HCT116 (cell line): ENCODE measurements around the gene STARD3NL. TPM values are rescaled to one million over a fixed set of nuclear protein-coding genes. Genes with fewer than 3 reads are reported as not detected.

ENCODE experiments used
- ATAC-seq: fragments of 200-7000 bp; cut with Tn5 transposase; 2 replicates; pipeline ENCODE4 v1.9.1; 2020; ENCODE audit warnings: mild to moderate bottlenecking, moderate library complexity
- BruUV-seq: library from RNA; stranded (reverse); fragments of 400-500 nt; replicated peaks from 2 replicates; lab custom pipeline; 2021; lab: Mats Ljungman, UMichigan
- CTCF ChIA-PET: fragments of 300-600 bp; sonication (Branson Sonifier 250); formaldehyde crosslinking; loops from one replicate; lab custom pipeline; 2021; ENCODE audit warnings: antibody characterized with exemption; lab: Charles Lee
- POLR2A ChIA-PET: fragments of 300-600, 350-600 bp; sonication (Branson Sonifier 250); formaldehyde crosslinking; loops from one replicate; lab custom pipeline; 2021; ENCODE audit warnings: antibody characterized with exemption; lab: Charles Lee
- RAD21 ChIA-PET, 2 experiments: fragments of 300-600 bp; sonication (Branson Sonifier 250); formaldehyde crosslinking; loops; one replicate each; lab custom pipeline; 2023; ENCODE audit warnings: low total read pairs in 2 of 2; ENCODE audit not compliant: uncharacterized antibody in 2 of 2, unreplicated experiment in 2 of 2, low non-redundant PET in 1 of 2; lab: Charles Lee
- DNase-seq: peaks from one replicate; pipeline ENCODE4 v3.0.0-alpha.2; 2010; ENCODE audit warnings: low read depth, low spot score
- H2AFZ ChIP-seq: fragments of 200-600 bp; shearing (Covaris generic), sonication (generic); 2 replicates; pipeline ENCODE4 v1.6.1; 2017; ENCODE audit warnings: low read depth, mixed run types, mixed read lengths, antibody characterized with exemption, low read length; ENCODE audit not compliant: poor library complexity, severe bottlenecking
- H3K27ac ChIP-seq: 2 replicates; pipeline ENCODE4 v1.5.1; 2012; ENCODE audit warnings: low read depth, low read length
- H3K27me3 ChIP-seq: fragments of 200-600 bp; sonication (generic); 2 replicates; pipeline ENCODE4 v1.6.1; 2016; ENCODE audit warnings: mixed run types, low read length, mixed read lengths; ENCODE audit not compliant: insufficient read depth
- H3K36me3 ChIP-seq, 2 experiments: fragments of 200-500 bp in 1 of 2; fragments of 200-600 bp in 1 of 2; sonication (Bioruptor generic) in 1 of 2; sonication (generic) in 1 of 2; 2 replicates each; pipeline versions ENCODE4 v1.5.1 to v1.6.1; 2014 to 2016; ENCODE audit warnings: low read length in 2 of 2, inconsistent platforms in 1 of 2, mixed read lengths in 1 of 2, mixed run types in 1 of 2; ENCODE audit not compliant: insufficient read depth in 2 of 2, control insufficient read depth in 1 of 2
- H3K4me1 ChIP-seq, 2 experiments: fragments of 200-600 bp in 1 of 2; sonication (generic) in 1 of 2; 2 replicates each; pipeline versions ENCODE4 v1.5.1 to v1.6.1; 2012 to 2017; ENCODE audit warnings: low read length in 2 of 2, inconsistent platforms in 1 of 2, mild to moderate bottlenecking in 1 of 2, mixed read lengths in 1 of 2, mixed run types in 1 of 2, moderate library complexity in 1 of 2; ENCODE audit not compliant: insufficient read depth in 2 of 2, control insufficient read depth in 1 of 2
- H3K4me2 ChIP-seq: fragments of 200-600 bp; sonication (generic); 2 replicates; pipeline ENCODE4 v1.6.1; 2017; ENCODE audit warnings: mixed run types, low read length, mixed read lengths
- H3K4me3 ChIP-seq, 2 experiments: fragments of 200-600 bp in 1 of 2; sonication (generic) in 1 of 2; replicated peaks in 1 of 2; 2 replicates each; pipeline ENCODE4 v1.5.1; 2011 to 2016; ENCODE audit warnings: low read length in 2 of 2, control low read depth in 1 of 2, low read depth in 1 of 2, mild to moderate bottlenecking in 1 of 2, mixed read lengths in 1 of 2, mixed run types in 1 of 2
- H3K79me2 ChIP-seq: fragments of 200-600 bp; sonication (generic); 2 replicates; pipeline ENCODE4 v1.6.1; 2017; ENCODE audit warnings: mild to moderate bottlenecking, mixed run types, low read length, moderate library complexity, mixed read lengths; ENCODE audit not compliant: insufficient read depth
- H3K9ac ChIP-seq: fragments of 200-600 bp; sonication (generic); 2 replicates; pipeline ENCODE4 v1.6.1; 2016; ENCODE audit warnings: low read length, mixed read lengths
- H3K9me2 ChIP-seq: fragments of 200-600 bp; sonication (generic), shearing (Covaris generic); 2 replicates; pipeline ENCODE4 v1.6.1; 2017; ENCODE audit warnings: mixed run types, mild to moderate bottlenecking, moderate library complexity; ENCODE audit not compliant: insufficient read depth
- H3K9me3 ChIP-seq, 2 experiments: fragments of 200-500 bp in 1 of 2; fragments of 200-600 bp in 1 of 2; sonication (Bioruptor generic) in 1 of 2; sonication (generic) in 1 of 2; 2 replicates each; pipeline ENCODE4 v1.6.1; 2014 to 2017; ENCODE audit warnings: low read length in 2 of 2, mixed read lengths in 2 of 2, inconsistent platforms in 1 of 2, low read depth in 1 of 2, mild to moderate bottlenecking in 1 of 2, mixed run types in 1 of 2, moderate library complexity in 1 of 2; ENCODE audit not compliant: control insufficient read depth in 1 of 2, insufficient read depth in 1 of 2
- H4K20me1 ChIP-seq: fragments of 200-600 bp; sonication (generic), shearing (Covaris generic); 2 replicates; pipeline ENCODE4 v1.6.1; 2017; ENCODE audit warnings: mixed run types, mild to moderate bottlenecking, moderate library complexity; ENCODE audit not compliant: insufficient read depth
- EGR1 ChIP-seq: IDR thresholded peaks from 2 replicates; pipeline ENCODE4 v1.6.1; 2012; ENCODE audit warnings: low read depth
- ELF1 ChIP-seq: IDR thresholded peaks from 2 replicates; pipeline ENCODE4 v1.6.1; 2012; ENCODE audit warnings: low read depth, borderline replicate concordance
- EZH2 ChIP-seq: fragments of 200-600 bp; sonication (generic); IDR thresholded peaks from 2 replicates; pipeline ENCODE4 v1.6.1; 2017; ENCODE audit warnings: antibody characterized with exemption, mixed run types
- POLR2A ChIP-seq: IDR thresholded peaks from 2 replicates; pipeline ENCODE4 v1.7.0; 2011; ENCODE audit warnings: borderline replicate concordance; ENCODE audit not compliant: insufficient read depth, insufficient read length; ENCODE audit errors: extremely low read depth
- SIN3A ChIP-seq: IDR thresholded peaks from 2 replicates; pipeline ENCODE4 v1.6.1; 2012; ENCODE audit warnings: low read depth
- YY1 ChIP-seq: IDR thresholded peaks from 2 replicates; pipeline ENCODE4 v1.6.1; 2011; ENCODE audit warnings: low read length, low read depth, moderate library complexity, mild to moderate bottlenecking; ENCODE audit not compliant: insufficient replicate concordance; ENCODE audit errors: extremely low read depth
- intact Hi-C: fragments of 100-400 bp; cut with micrococcal nuclease; formaldehyde crosslinking; loops from 2 replicates; pipeline ENCODE4 v1.10.0; 2022
- total RNA-seq: library from RNA; stranded (reverse); gene quantifications from one replicate; pipeline ENCODE4 v1.2.1, GENCODE V29; 2021; ENCODE audit not compliant: unreplicated experiment
- TF ChIP-seq, protein P1 (sequence below), 3 experiments: fragments of 200-600 bp in 1 of 3; sonication (generic) in 1 of 3; IDR thresholded peaks in 2 of 3; conservative IDR thresholded peaks in 1 of 3; 2 replicates each; pipeline ENCODE4 v1.5.1; 2012 to 2017; ENCODE audit warnings: low read depth in 2 of 3, low read length in 2 of 3, antibody characterized with exemption in 1 of 3, borderline replicate concordance in 1 of 3, control low read depth in 1 of 3, mild to moderate bottlenecking in 1 of 3, mixed read lengths in 1 of 3, mixed run types in 1 of 3, moderate library complexity in 1 of 3; ENCODE audit not compliant: insufficient read depth in 1 of 3
- TF ChIP-seq, protein P2 (sequence below): IDR thresholded peaks from 2 replicates; pipeline ENCODE4 v1.6.1; 2012

The STARD3NL gene
- total RNA-seq, 1 experiment from 2014 or later, result 32.0 TPM

DNA sequence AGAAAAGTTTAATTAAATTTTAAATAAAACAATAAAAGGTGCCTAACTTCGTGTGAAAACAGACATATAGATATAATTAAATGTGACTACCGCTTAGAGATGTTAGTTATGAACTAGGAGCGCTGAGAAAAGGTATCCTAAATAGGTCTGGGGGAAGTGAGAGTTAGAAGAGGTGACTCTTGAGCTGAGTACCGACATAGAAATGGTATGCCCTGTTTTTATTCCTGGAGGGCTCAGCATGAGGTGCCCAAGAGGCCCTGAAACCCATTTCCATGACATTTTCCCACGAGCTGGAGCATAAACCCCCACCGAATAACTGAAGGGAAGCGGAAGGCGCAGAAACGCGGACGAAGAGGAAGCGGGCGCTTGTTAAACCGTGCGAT lies 433 bp upstream of the STARD3NL start:
- Histone ChIP-seq H3K4me3 (peak overlapping the region; percentile 74 to 90), H3K79me2 (peaks cover 27% of the 10 kb centered on the region), H4K20me1 (no peaks in the 10 kb centered on the region), H3K4me1 (peaks cover 0 to 18% of the 10 kb centered on the region in 2 experiments; a peak in 2 of 4 replicates), H3K36me3 (no peaks in the 10 kb centered on the region), H3K9ac (peak overlapping the region; percentile 75), H2AFZ (peak overlapping the region; percentile 93), H3K27me3 (no peaks in the 10 kb centered on the region), H3K9me2 (no peaks in the 10 kb centered on the region), H3K9me3 (no peaks in the 10 kb centered on the region), H3K27ac (peak overlapping the region; percentile 42), H3K4me2 (peak overlapping the region; percentile 90)
- intact Hi-C loops, result no loop called here
- no peak for DNase-seq
- ATAC-seq, result peak; percentile 23
- RAD21 ChIA-PET, result no interaction called here
- TSS peak; percentile 97 for BruUV-seq
- CTCF ChIA-PET, result interaction anchor here (1.0 to 1.3 kb wide), 4 partner anchors 38 to 158 kb away, joined by 3 to 5 read pairs (median 4); no protein-coding TSS in a partner anchor
- 0 out of 2 replicates have a peak, but pooled peaks have one; percentile 14 for TF ChIP-seq SIN3A
- TF ChIP-seq EGR1, result no peak
- TF ChIP-seq ELF1, result no peak
- TF ChIP-seq POLR2A, result no peak
- no peak for TF ChIP-seq EZH2
- TF ChIP-seq YY1, result no peak
- POLR2A ChIA-PET, result interaction anchor here (0.8 to 1.2 kb wide), 7 partner anchors 8 to 70 kb away, joined by 3 to 6 read pairs (median 4); no protein-coding TSS in a partner anchor

DNA sequence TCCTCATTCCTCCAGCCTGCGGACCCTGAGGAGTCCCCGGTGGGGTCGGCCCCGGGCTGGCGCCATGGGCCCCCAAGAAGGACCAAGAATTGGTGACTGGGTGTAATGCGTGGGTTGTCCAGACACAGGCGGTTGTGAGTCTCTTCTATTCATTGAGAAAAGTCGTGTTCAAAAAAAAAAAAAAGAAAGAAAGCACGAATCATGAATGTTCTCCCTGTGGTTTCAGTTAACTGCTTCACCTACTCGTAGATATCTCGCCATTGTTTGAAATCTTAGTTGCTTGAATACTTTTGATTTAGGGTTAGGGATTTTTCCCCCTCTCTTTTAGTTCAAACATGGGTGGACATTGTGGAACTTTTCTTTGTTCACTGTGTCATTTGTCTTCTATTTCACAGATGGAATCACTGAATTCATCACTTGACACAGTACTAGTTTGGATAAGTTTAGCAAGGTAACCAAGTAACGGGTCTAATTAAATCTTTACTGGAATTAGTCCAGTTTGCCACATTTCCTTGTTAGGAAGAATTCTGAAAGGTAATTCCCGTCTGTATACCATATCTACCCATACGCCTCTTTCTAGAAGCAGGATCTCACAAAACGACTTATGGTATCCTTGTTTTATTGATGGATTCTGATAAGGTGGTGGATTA lies 775 bp downstream of the STARD3NL start:
- H3K79me2 ChIP-seq, result peaks cover 32% of the 10 kb centered on the region
- ChIA-PET POLR2A (interaction anchor here (0.8 to 1.0 kb wide), 5 partner anchors 9 to 69 kb away, joined by 3 to 6 read pairs (median 4); no protein-coding TSS in a partner anchor), RAD21 (no interaction called here), CTCF (interaction anchor here (1.2 to 1.3 kb wide), 2 partner anchors 37 to 157 kb away, joined by 5 read pairs; no protein-coding TSS in a partner anchor)
- peak overlapping the region; percentile 74 to 90 for H3K4me3 ChIP-seq
- H3K27me3 ChIP-seq, result no peaks in the 10 kb centered on the region
- peaks cover 0 to 18% of the 10 kb centered on the region in 2 experiments; a peak in 2 of 4 replicates for H3K4me1 ChIP-seq
- TSS peak; percentile 47 for BruUV-seq
- no peaks in the 10 kb centered on the region for H4K20me1 ChIP-seq
- no peaks in the 10 kb centered on the region for H3K36me3 ChIP-seq
- H3K27ac ChIP-seq, result peak overlapping the region; percentile 59
- ATAC-seq (peak; percentile 35), DNase-seq (no peak)
- no peaks in the 10 kb centered on the region for H3K9me3 ChIP-seq
- H2AFZ ChIP-seq, result peak overlapping the region; percentile 85
- peak overlapping the region; percentile 75 for H3K9ac ChIP-seq
- peak overlapping the region; percentile 90 for H3K4me2 ChIP-seq
- TF ChIP-seq, protein P1, sequence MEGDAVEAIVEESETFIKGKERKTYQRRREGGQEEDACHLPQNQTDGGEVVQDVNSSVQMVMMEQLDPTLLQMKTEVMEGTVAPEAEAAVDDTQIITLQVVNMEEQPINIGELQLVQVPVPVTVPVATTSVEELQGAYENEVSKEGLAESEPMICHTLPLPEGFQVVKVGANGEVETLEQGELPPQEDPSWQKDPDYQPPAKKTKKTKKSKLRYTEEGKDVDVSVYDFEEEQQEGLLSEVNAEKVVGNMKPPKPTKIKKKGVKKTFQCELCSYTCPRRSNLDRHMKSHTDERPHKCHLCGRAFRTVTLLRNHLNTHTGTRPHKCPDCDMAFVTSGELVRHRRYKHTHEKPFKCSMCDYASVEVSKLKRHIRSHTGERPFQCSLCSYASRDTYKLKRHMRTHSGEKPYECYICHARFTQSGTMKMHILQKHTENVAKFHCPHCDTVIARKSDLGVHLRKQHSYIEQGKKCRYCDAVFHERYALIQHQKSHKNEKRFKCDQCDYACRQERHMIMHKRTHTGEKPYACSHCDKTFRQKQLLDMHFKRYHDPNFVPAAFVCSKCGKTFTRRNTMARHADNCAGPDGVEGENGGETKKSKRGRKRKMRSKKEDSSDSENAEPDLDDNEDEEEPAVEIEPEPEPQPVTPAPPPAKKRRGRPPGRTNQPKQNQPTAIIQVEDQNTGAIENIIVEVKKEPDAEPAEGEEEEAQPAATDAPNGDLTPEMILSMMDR (IDR thresholded peaks at IDR 0.05 in 2 of 3, conservative IDR thresholded peaks at IDR 0.05 in 1 of 3; ENCODE audit: borderline replicate concordance in 1 of 3, insufficient read depth in 1 of 3, low read depth in 2 of 3, low read length in 2 of 3), result peak in 1 of 3 experiments; percentile 23; a peak in 1 of 6 replicates
- no peak for TF ChIP-seq EGR1
- TF ChIP-seq, protein P2, sequence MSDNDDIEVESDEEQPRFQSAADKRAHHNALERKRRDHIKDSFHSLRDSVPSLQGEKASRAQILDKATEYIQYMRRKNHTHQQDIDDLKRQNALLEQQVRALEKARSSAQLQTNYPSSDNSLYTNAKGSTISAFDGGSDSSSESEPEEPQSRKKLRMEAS, result no peak
- TF ChIP-seq SIN3A, result no peak
- H3K9me2 ChIP-seq, result no peaks in the 10 kb centered on the region
- intact Hi-C loops, result no loop called here
